GM10266 (cell line): ENCODE data around the gene RAG2.

ENCODE experiments used
- DNase-seq: peaks from one replicate; pipeline ENCODE4 v3.0.0; 2012; ENCODE audit errors: extremely low spot score
- TF ChIP-seq, protein P1 (sequence below): IDR thresholded peaks from 2 replicates; pipeline ENCODE4 v1.5.1; 2012; ENCODE audit warnings: mild to moderate bottlenecking, low read depth; ENCODE audit not compliant: control insufficient read depth, insufficient read depth; ENCODE audit errors: missing control alignments

Gene RAG2

DNA sequence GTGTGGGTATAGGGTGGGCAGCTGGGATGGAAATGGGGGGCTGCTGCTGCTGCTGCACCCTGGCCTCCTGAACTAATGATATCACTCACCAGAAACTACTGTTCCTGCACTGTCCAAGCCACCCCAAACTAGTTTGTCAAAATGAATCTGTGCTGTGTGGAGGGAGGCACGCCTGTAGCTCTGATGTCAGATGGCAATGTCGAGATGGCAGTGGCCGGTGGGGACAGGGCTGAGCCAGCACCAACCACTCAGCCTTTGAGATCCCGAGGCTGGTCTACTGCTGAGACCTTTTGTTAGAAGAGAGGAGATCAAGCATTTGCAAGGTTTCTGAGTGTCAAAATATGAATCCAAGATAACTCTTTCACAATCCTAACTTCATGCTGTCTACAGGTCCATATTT is 28.9 kb downstream of the RAG2 start:
- TF ChIP-seq, protein P1, sequence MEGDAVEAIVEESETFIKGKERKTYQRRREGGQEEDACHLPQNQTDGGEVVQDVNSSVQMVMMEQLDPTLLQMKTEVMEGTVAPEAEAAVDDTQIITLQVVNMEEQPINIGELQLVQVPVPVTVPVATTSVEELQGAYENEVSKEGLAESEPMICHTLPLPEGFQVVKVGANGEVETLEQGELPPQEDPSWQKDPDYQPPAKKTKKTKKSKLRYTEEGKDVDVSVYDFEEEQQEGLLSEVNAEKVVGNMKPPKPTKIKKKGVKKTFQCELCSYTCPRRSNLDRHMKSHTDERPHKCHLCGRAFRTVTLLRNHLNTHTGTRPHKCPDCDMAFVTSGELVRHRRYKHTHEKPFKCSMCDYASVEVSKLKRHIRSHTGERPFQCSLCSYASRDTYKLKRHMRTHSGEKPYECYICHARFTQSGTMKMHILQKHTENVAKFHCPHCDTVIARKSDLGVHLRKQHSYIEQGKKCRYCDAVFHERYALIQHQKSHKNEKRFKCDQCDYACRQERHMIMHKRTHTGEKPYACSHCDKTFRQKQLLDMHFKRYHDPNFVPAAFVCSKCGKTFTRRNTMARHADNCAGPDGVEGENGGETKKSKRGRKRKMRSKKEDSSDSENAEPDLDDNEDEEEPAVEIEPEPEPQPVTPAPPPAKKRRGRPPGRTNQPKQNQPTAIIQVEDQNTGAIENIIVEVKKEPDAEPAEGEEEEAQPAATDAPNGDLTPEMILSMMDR: no peak
- DNase-seq: no peak

GRCh38 chr11:36567694-36568093 is 30.3 kb downstream of the RAG2 start, which contains the start of gene RAG1:
TSS of gene RAG1 (plus strand) at chr11:36568007. CDS start at chr11:36573305, 5,298 bp downstream.
- TF ChIP-seq, protein P1: no peak
- no peak for DNase-seq

DNA sequence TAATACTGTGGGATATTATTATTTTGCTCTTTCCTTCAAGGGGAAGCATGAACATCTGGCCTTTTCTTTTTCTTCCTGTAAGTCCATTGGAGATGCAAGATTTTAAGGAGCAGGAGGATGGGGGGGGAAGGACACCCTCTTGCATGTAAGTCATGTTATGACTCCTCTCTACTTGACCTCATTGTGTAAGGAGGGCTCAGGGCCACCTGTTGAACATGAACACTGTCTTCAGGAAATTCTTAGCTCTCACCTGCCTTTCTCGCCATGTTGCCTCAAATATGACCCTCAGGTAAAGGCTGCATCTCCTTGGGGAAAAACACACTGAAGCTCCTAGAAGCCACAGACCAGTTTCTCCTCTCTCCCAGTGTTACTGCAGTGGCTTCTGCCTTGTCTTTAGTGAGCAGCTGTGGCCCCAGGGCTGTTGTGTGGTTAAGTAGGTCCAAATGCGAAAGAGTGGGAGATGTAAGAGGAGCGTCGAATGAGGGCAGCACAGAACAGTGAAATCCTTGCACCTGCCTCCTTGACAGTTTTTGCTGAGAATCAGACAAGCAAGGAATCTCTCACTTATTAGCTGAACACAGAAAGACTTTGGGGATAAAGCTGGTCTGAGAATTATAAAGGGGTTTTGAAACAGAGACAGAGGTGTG is 31.5 kb downstream of the RAG2 start:
- TF ChIP-seq, protein P1: peak; percentile 24
- no peak for DNase-seq

DNA sequence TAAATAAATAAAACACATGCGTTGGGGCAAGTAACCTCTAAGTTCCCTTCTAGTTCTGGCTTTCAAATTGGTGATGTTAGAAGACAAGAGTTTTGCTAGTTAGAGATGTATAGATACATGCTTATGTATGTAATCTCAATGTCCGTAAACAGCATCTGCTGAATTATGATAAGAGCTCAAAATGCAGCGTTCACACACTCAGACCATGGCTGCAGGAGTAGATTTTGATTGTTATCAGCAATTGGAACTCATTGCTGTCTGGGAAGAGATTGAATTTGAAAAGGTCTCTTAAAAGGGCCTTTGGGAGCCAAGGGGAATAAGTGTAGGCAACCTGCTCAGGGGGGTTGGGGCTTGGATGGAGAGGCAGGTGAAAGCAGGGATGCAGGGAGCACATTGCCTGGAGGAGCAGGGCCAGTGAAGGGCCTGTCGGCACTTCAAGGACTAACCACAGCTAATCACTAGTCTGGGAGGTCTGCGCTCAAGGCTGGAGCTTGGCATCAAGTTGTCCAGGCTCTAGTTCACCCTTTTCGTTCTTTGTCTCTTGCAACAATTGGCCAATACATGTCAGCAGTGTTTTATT is 32.9 kb downstream of the RAG2 start:
- TF ChIP-seq, protein P1: no peak
- DNase-seq: no peak

GRCh38 chr11:36564376-36565030 is 33.5 kb downstream of the RAG2 start:
- peak; percentile 45 for DNase-seq
- TF ChIP-seq, protein P1: peak; percentile 60

DNA sequence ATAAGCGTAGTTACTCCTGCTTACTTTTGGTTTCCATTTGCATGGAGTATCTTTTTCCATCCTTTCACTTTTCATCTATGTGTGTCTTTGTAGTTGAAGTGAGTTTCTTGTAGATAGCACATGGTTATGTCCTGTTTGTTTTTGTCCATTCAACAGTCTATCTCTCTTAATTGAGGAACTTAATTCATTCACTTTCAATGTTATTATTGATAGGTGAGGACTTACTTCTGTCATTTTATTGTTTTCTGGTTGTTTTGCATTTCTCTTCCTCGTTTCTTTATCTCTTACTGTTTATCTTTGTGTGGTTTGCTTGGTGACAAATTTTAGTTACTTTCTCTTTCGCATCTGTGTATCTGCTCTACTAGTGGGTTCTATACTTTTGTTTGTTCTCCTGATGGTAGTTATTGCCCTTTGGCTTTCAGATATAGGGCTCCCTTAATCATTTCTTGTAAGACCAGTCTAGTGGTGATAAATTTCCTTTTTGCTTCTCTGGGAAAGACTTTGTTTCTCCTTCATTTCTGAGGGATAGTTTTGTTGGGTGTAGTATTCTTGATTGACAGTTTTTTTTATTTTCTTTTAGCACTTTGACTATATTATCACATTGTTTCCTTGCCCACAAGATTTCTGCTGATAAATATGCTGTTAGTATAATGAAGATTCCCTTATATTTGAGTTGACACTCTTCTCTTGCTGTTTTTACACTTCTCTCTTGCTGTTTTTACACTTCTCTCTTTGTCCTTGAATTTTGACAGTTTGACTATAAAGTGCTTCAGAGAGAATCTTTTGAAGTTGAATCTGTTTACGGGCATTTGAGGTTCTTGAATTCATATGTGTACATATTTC is 39.2 kb downstream of the RAG2 start:
- TF ChIP-seq, protein P1: no peak
- peak; percentile 22 for DNase-seq
